DOHH2 (cell line): ENCODE data around the gene RTN4IP1.
A peak's percentile ranks its signal among the peaks of the same experiment; 100 is the strongest.

Source experiments
- H3F3A ChIP-seq: fragments of 200-600 bp; sonication (generic), shearing (Covaris generic); 2 replicates; pipeline ENCODE4 v1.6.0; 2016; ENCODE audit warnings: antibody characterized with exemption, mild to moderate bottlenecking; ENCODE audit not compliant: control insufficient read depth, insufficient read depth
- H3K27ac ChIP-seq: fragments of 200-600 bp; sonication (generic); 2 replicates; pipeline ENCODE4 v1.5.1; 2014; ENCODE audit warnings: low read depth, mild to moderate bottlenecking, low read length, moderate library complexity
- H3K27me3 ChIP-seq: fragments of 200-600 bp; sonication (generic); 2 replicates; pipeline ENCODE4 v1.6.1; 2014; ENCODE audit warnings: mild to moderate bottlenecking, low read length, mixed read lengths; ENCODE audit not compliant: control insufficient read depth
- H3K36me3 ChIP-seq: fragments of 200-600 bp; sonication (generic); 2 replicates; pipeline ENCODE4 v1.6.1; 2014; ENCODE audit warnings: mild to moderate bottlenecking, low read length, moderate library complexity, mixed read lengths; ENCODE audit not compliant: control insufficient read depth
- H3K4me1 ChIP-seq: fragments of 200-600 bp; sonication (generic); 2 replicates; pipeline ENCODE4 v1.6.1; 2014; ENCODE audit warnings: mild to moderate bottlenecking, low read length, mixed read lengths; ENCODE audit not compliant: control insufficient read depth
- H3K4me2 ChIP-seq: fragments of 200-600 bp; sonication (generic); 2 replicates; pipeline ENCODE4 v1.6.0; 2014; ENCODE audit warnings: mild to moderate bottlenecking, low read length, moderate library complexity
- H3K4me3 ChIP-seq: fragments of 200-600 bp; sonication (generic); 2 replicates; pipeline ENCODE4 v1.5.1; 2014; ENCODE audit warnings: mild to moderate bottlenecking, low read length, mixed read lengths
- H3K79me2 ChIP-seq: fragments of 200-600 bp; sonication (generic); 2 replicates; pipeline ENCODE4 v1.6.1; 2014; ENCODE audit warnings: mild to moderate bottlenecking, low read length, mixed read lengths; ENCODE audit not compliant: control insufficient read depth
- H3K9me2 ChIP-seq: fragments of 200-600 bp; sonication (generic); replicated peaks from 2 replicates; pipeline ENCODE4 v1.6.1; 2014; ENCODE audit warnings: mild to moderate bottlenecking, low read length, mixed read lengths; ENCODE audit not compliant: control insufficient read depth
- H3K9me3 ChIP-seq: fragments of 200-600 bp; sonication (generic); 2 replicates; pipeline ENCODE4 v1.6.1; 2014; ENCODE audit warnings: antibody characterized with exemption, low read length, mixed read lengths; ENCODE audit not compliant: control insufficient read depth, insufficient read depth
- H4K20me1 ChIP-seq: fragments of 200-600 bp; sonication (generic); 2 replicates; pipeline ENCODE4 v1.6.0; 2014; ENCODE audit warnings: low read depth, mild to moderate bottlenecking, antibody characterized with exemption, low read length, moderate library complexity; ENCODE audit not compliant: control insufficient read depth, insufficient read depth
- CTCF ChIP-seq: fragments of 200-600 bp; sonication (generic); IDR thresholded peaks from one replicate; pipeline ENCODE4 v1.5.1; 2014; ENCODE audit warnings: antibody characterized with exemption, mild to moderate bottlenecking, low read depth, low read length; ENCODE audit not compliant: poor library complexity, severe bottlenecking
- EZH2phosphoT487 ChIP-seq: fragments of 200-600 bp; sonication (generic); IDR thresholded peaks from 2 replicates; pipeline ENCODE4 v1.6.1; 2017; ENCODE audit warnings: borderline replicate concordance, mild to moderate bottlenecking, antibody characterized with exemption, low read length, moderate library complexity, mixed read lengths

Gene RTN4IP1

DNA sequence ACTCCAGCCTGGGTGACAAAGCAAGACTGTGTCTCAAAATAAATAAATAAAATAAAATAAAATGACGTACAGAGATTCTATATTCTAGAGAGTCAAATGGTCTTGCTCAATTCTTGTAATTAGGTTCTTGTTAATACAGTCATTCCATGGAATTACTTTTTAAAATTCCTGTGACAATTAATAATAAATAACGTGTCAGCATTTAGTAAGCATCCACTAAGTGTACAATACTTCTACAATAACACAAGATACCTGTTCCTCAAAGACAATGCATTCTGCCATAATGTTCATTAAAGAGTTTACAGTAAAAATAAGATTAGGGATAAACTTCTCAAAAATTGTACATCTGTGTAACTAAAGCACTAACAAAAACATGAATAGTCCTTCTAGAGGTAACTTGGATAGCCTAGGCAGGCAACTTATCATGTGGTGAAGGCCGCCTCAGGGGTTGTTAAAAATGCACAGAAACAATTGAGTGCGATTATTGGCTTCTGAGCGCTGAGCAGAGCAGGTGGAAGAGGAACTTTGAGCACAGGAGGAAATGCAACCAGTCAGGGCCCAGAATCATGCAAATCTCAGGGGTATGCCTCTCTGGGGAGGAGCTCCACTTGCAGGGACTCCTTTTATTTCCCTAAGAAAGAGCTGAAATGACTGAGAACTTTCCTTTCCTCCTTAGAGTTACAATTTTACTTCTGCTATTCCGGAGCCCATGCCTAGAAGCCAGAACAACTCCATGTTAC is 37.2 kb upstream of the RTN4IP1 start:
- Histone ChIP-seq H4K20me1 (no peaks in the 10 kb centered on the region), H3K4me1 (peaks cover 79% of the 10 kb centered on the region), H3K9me3 (no peaks in the 10 kb centered on the region), H3K27me3 (no peaks in the 10 kb centered on the region), H3F3A (peaks cover 39% of the 10 kb centered on the region), H3K27ac (peak overlapping the region; percentile 89), H3K4me2 (peak overlapping the region; percentile 91), H3K36me3 (peaks cover 58% of the 10 kb centered on the region), H3K9me2 (no peaks in the 10 kb centered on the region), H3K79me2 (peaks cover 4% of the 10 kb centered on the region; the same call in 1 of the 2 replicates), H3K4me3 (peak overlapping the region; percentile 69)
- TF ChIP-seq EZH2phosphoT487 = no peak
- TF ChIP-seq CTCF = no peak

DNA sequence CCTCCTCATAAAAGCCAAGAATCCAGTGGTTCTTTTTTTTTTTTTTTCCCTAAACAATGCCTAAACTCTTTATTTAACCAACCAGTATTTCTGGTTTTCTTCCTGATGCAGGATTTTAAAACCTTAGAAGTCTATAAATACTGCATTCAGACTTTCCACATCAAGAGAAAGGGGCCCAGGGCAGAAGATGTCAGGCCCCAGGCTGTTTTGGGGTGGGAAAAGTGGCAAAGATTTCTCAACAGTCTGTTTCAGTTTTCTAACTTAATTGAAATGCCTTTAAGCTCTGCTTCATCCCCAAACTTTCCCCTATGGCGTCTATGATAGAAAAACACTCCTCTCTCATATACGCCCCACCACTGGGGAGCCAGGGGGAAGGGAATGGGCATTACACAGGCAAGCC is 33.2 kb upstream of the RTN4IP1 start:
- no peak overlapping the region for H3K4me3 ChIP-seq
- no peak overlapping the region for H3K27ac ChIP-seq
- no peaks in the 10 kb centered on the region for H4K20me1 ChIP-seq
- TF ChIP-seq EZH2phosphoT487 (no peak), CTCF (no peak)
- no peaks in the 10 kb centered on the region for H3K9me2 ChIP-seq
- no peaks in the 10 kb centered on the region for H3K9me3 ChIP-seq
- peaks cover 40% of the 10 kb centered on the region for H3F3A ChIP-seq
- H3K79me2 ChIP-seq = peaks cover 10% of the 10 kb centered on the region; the same call in 1 of the 2 replicates
- H3K27me3 ChIP-seq = no peaks in the 10 kb centered on the region
- peaks cover 56% of the 10 kb centered on the region for H3K4me1 ChIP-seq
- peaks cover 91% of the 10 kb centered on the region for H3K36me3 ChIP-seq
- no peak overlapping the region for H3K4me2 ChIP-seq

DNA sequence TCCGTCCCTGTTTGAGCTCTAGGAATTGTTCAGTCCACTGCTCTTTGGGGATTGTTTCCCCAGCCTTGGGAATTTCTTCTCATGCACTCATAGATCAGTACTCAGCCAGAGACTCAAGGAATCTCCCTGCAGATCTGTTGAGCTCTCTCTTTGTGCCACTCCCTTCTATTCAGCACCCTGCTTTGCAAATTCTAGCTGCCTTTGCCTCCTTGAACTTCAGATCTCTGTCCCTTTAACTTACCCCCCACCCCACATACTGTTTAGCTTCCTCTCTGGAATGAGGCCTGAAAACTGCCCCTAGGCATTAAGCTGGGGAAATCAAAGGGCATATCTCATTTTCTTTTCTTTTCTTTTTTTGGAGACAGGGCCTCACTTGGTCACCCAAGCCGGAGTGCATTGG is 30.6 kb upstream of the RTN4IP1 start:
- Histone ChIP-seq H3K9me2 (no peaks in the 10 kb centered on the region), H3K27ac (no peak overlapping the region)

More for the DNA sequence above, 30.6 kb upstream of the RTN4IP1 start:
- H3K79me2 ChIP-seq = peaks cover 10% of the 10 kb centered on the region; the same call in 1 of the 2 replicates
- peaks cover 4% of the 10 kb centered on the region; the same call in 1 of the 2 replicates for H3K9me3 ChIP-seq
- peaks cover 30% of the 10 kb centered on the region for H3K4me1 ChIP-seq
- peaks cover 18% of the 10 kb centered on the region for H3F3A ChIP-seq
- H3K36me3 ChIP-seq = peaks cover 98% of the 10 kb centered on the region
- no peak overlapping the region for H3K4me2 ChIP-seq
- TF ChIP-seq EZH2phosphoT487 (no peak), CTCF (no peak)
- no peaks in the 10 kb centered on the region for H3K27me3 ChIP-seq
- H4K20me1 ChIP-seq = no peaks in the 10 kb centered on the region
- no peak overlapping the region for H3K4me3 ChIP-seq
